ENCODE measurements around the gene HINT3.

DNA sequence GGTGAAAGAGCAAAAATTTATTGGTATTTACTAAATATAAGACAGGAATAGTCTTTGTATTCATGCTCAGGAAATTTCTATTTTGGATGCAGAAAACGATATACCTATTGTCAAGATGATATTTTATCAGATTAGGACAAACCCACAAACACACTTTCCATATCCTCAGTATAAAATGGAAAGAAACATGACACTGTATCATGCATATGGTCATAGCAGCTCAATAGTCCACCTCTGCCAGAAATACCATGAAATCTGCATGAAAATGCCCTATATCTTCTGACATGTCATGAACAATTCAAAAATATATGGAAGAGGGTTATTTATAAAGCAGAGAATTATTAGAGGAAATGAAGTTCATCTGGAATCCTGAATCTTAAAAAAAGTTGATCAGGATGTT, 11.7 kb upstream of the HINT3 start:
- TF ChIP-seq, protein P1, sequence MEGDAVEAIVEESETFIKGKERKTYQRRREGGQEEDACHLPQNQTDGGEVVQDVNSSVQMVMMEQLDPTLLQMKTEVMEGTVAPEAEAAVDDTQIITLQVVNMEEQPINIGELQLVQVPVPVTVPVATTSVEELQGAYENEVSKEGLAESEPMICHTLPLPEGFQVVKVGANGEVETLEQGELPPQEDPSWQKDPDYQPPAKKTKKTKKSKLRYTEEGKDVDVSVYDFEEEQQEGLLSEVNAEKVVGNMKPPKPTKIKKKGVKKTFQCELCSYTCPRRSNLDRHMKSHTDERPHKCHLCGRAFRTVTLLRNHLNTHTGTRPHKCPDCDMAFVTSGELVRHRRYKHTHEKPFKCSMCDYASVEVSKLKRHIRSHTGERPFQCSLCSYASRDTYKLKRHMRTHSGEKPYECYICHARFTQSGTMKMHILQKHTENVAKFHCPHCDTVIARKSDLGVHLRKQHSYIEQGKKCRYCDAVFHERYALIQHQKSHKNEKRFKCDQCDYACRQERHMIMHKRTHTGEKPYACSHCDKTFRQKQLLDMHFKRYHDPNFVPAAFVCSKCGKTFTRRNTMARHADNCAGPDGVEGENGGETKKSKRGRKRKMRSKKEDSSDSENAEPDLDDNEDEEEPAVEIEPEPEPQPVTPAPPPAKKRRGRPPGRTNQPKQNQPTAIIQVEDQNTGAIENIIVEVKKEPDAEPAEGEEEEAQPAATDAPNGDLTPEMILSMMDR (conservative IDR thresholded peaks at IDR 0.05) = no peak
- no peak for TF ChIP-seq EZH2 (IDR thresholded peaks at IDR 0.05; ENCODE audit: low read depth)

All from PC-9 (cell line).